A549 (cell line): Measurements from ENCODE around the gene CCDC136.

Source experiments
- BCL3 ChIP-seq: fragments of >200 bp; sonication (Bioruptor Twin); formaldehyde crosslinking; IDR thresholded peaks from 3 replicates; pipeline ENCODE4 v1.6.1; 2016
- CEBPB ChIP-seq, 2 experiments: fragments of >200 bp in 1 of 2; sonication (Bioruptor Twin) in 1 of 2; formaldehyde crosslinking in 1 of 2; IDR thresholded peaks; 2 replicates each; pipeline ENCODE4 v1.6.1; 2012 to 2016
- ELK1 ChIP-seq: fragments of 150-350 bp; IDR thresholded peaks from 2 replicates; pipeline ENCODE4 v1.6.1; 2014; ENCODE audit warnings: low read depth, mild to moderate bottlenecking, low read length
- HEYL ChIP-seq: fragments of 250-450 bp; sonication (Bioruptor Pico); IDR thresholded peaks from 2 replicates; pipeline ENCODE4 v1.8.0; 2021; ENCODE audit warnings: mild to moderate bottlenecking, moderate library complexity
- JUNB ChIP-seq: fragments of >200 bp; sonication (Bioruptor Twin); formaldehyde crosslinking; IDR thresholded peaks from 2 replicates; pipeline ENCODE4 v1.6.1; 2016
- KDM1A ChIP-seq: fragments of 200-600 bp; sonication (generic); IDR thresholded peaks from 2 replicates; pipeline ENCODE4 v1.6.1; 2016; ENCODE audit warnings: low read depth, mild to moderate bottlenecking
- MAX ChIP-seq: IDR thresholded peaks from 2 replicates; pipeline ENCODE4 v1.6.1; 2012
- POLR2A ChIP-seq: IDR thresholded peaks from 2 replicates; pipeline ENCODE4 v1.6.1; 2012; ENCODE audit warnings: mild to moderate bottlenecking, low read length
- RAD21 ChIP-seq, 2 experiments: fragments of >200 bp in 1 of 2; sonication (Bioruptor Twin) in 1 of 2; formaldehyde crosslinking in 1 of 2; IDR thresholded peaks in 1 of 2; conservative IDR thresholded peaks in 1 of 2; 2 replicates in 1 of 2; 3 replicates in 1 of 2; pipeline ENCODE4 v1.6.1; 2012 to 2018; ENCODE audit warnings: inconsistent platforms in 1 of 2
- RCOR1 ChIP-seq: fragments of 150-350 bp; IDR thresholded peaks from 2 replicates; pipeline ENCODE4 v1.6.1; 2014; ENCODE audit warnings: antibody characterized with exemption, low read length, low read depth
- SMC3 ChIP-seq: fragments of >200 bp; sonication (Bioruptor Twin); formaldehyde crosslinking; IDR thresholded peaks from 3 replicates; pipeline ENCODE4 v1.6.1; 2018; ENCODE audit warnings: inconsistent platforms
- TP53 ChIP-seq: fragments of 250-450 bp; sonication (Bioruptor Pico); IDR thresholded peaks from 2 replicates; pipeline ENCODE4 v1.5.0; 2021; ENCODE audit warnings: mild to moderate bottlenecking, moderate library complexity
- TF ChIP-seq, protein P1 (sequence below): fragments of >200 bp; sonication (Bioruptor Twin); formaldehyde crosslinking; IDR thresholded peaks from 3 replicates; pipeline ENCODE4 v1.5.1; 2016

DNA sequence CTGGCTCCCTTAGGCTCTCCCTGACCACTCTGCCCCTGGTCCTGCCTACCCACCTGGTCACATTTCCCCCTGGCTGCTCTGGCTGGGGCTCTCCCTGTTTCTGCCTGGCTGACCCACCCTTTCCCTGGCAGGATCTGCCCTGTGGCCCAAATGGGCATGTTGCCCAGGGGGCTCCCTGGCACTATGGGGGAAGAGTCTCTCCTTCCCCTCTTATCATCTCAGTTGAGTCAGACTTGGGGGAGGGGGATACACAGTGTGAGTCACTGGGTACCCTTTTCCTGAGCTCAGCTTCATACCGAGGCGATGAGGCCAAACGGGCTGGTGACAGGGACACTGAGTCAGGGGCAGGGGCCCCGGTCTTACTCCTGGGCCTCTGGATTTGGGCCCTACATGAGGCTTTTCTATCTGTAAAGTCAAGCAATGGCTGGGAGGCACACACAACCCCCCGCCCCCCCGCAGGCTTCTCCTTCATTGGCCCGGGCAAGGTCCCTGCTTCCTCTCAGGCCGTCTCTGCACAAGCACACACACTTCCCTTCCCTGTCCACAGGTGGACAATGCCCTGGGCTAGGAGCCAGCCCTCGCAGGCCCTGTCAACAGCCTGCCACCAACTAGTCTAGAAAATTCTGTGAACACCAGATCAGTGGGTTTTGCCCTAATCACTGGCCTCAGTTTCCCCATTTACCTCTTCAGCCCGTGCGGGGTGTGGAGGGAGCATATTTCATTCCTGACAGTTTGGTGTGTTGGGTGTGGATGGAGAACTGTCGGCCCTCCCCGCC lies 37.8 kb downstream of the CCDC136 start:
- TF ChIP-seq BCL3 (no peak), MAX (no peak), RAD21 (conservative IDR thresholded peaks at IDR 0.05 in 1 of 2, IDR thresholded peaks at IDR 0.05 in 1 of 2) (no peak), HEYL (CRISPR knock-in tag) (no peak), JUNB (no peak), KDM1A (no peak), POLR2A (no peak), CEBPB (IDR thresholded peaks at IDR 0.05) (no peak), SMC3 (no peak), TP53 (no peak), ELK1 (no peak), RCOR1 (no peak)
- TF ChIP-seq, protein P1, sequence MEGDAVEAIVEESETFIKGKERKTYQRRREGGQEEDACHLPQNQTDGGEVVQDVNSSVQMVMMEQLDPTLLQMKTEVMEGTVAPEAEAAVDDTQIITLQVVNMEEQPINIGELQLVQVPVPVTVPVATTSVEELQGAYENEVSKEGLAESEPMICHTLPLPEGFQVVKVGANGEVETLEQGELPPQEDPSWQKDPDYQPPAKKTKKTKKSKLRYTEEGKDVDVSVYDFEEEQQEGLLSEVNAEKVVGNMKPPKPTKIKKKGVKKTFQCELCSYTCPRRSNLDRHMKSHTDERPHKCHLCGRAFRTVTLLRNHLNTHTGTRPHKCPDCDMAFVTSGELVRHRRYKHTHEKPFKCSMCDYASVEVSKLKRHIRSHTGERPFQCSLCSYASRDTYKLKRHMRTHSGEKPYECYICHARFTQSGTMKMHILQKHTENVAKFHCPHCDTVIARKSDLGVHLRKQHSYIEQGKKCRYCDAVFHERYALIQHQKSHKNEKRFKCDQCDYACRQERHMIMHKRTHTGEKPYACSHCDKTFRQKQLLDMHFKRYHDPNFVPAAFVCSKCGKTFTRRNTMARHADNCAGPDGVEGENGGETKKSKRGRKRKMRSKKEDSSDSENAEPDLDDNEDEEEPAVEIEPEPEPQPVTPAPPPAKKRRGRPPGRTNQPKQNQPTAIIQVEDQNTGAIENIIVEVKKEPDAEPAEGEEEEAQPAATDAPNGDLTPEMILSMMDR = no peak
